Skeletal muscle satellite cell (primary cell): ENCODE measurements around the gene UVSSA.

Experiments
- H3K27me3 ChIP-seq: 2 replicates; pipeline ENCODE4 v1.7.0; 2013; ENCODE audit warnings: low read length; ENCODE audit not compliant: control insufficient read depth, insufficient read depth
- H3K36me3 ChIP-seq: 2 replicates; pipeline ENCODE4 v1.7.0; 2013; ENCODE audit warnings: mild to moderate bottlenecking, control low read depth, low read length; ENCODE audit not compliant: insufficient read depth
- H3K4me1 ChIP-seq: 2 replicates; pipeline ENCODE4 v1.7.0; 2013; ENCODE audit warnings: low read length; ENCODE audit not compliant: control insufficient read depth, insufficient read depth
- H3K4me2 ChIP-seq: 2 replicates; pipeline ENCODE4 v1.7.0; 2013; ENCODE audit warnings: mild to moderate bottlenecking, low read length
- H3K4me3 ChIP-seq: 2 replicates; pipeline ENCODE4 v1.7.0; 2013; ENCODE audit warnings: low read length
- H3K9ac ChIP-seq: 2 replicates; pipeline ENCODE4 v1.7.0; 2013; ENCODE audit warnings: mild to moderate bottlenecking, low read depth, low read length, moderate library complexity
- H3K9me3 ChIP-seq: replicated peaks from 2 replicates; pipeline ENCODE4 v1.7.0; 2013; ENCODE audit warnings: mild to moderate bottlenecking, control low read depth, low read length

Gene UVSSA

DNA sequence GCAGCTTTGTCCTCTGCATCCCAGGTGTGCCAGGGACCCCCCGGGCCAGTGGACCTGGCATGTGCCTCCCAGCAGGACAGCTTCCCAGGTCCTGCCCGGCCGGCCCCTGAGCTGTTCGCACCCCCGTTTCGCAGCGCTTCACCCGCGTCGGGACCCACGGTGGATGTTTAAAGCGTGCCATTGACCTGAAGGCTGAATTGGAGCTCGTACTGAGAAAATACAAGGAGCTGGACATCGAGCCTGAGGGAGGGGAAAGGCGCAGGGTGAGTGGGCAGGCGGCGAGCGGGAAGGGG, 7.9 kb downstream of the UVSSA start:
- H3K27me3 ChIP-seq: no peaks in the 10 kb centered on the region
- H3K9me3 ChIP-seq: no peaks in the 10 kb centered on the region
- peaks cover 54% of the 10 kb centered on the region for H3K36me3 ChIP-seq
- peaks cover 8% of the 10 kb centered on the region for H3K4me1 ChIP-seq
- no peak overlapping the region for H3K9ac ChIP-seq
- no peak overlapping the region for H3K4me3 ChIP-seq
- no peak overlapping the region for H3K4me2 ChIP-seq

DNA sequence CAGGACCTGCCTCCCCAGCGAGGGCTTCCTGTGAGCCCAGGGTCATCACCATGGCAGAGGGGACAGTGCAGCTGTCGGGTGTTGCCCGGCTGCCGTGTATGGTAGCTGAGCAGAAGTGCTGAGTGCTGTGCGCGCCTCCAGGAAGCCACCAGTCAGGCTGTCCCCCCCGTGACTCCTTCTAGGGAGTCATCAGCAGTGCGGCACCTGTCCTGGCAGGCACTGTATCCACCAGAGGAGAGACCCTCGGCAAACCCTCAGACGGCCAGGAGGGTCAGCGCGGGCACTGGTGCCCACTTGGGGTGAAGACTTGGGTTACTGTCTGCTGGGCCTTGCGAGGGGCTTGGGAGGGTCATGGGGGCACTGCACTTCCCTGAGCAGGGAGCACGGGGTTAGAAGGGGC, 8.4 kb downstream of the UVSSA start:
- peaks cover 7% of the 10 kb centered on the region for H3K4me1 ChIP-seq
- H3K27me3 ChIP-seq: no peaks in the 10 kb centered on the region
- H3K36me3 ChIP-seq: peaks cover 50% of the 10 kb centered on the region
- H3K4me2 ChIP-seq: no peak overlapping the region
- no peak overlapping the region for H3K9ac ChIP-seq
- H3K4me3 ChIP-seq: no peak overlapping the region
- H3K9me3 ChIP-seq: no peaks in the 10 kb centered on the region

DNA sequence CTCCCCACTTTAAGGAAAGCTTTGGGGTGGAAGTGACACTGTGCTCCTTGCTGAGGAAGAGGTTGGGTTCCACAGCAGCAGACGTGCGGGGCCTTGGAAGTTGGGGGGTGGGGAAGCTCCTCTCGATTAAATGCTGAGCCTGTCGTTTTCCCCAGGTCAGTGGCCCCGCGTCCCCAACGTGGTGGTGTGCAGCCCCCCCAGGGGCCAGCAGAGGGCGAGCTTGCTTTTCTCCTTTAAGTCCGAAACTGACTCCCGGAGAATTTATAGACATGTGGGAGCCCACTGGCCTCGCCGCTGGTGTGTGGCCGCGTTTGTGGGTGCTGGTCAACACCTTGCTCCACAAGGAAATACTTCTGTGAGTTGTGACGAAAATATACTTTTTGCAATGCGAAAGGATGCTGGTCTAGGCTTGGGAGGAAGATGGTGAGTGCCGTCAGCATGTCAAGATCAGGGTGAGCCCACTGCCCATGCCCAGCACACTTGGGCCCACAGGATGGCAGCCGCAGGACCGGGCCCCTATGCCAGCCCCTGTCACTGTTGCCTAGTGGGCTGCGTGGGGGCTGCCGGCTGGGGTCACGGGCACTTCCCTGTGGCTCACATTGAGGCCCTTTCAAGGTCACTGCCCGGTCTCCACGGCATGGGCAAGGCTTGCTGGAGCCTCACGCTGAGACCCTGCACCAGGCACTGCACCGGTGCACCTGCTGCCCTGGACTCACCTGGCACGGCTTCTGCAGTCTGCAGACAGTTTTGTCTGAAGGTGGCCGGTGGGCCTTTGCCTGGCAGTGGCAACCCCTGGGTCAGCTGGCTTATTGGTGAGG, 9.4 kb downstream of the UVSSA start:
- Histone ChIP-seq H3K4me2 (no peak overlapping the region), H3K27me3 (no peaks in the 10 kb centered on the region), H3K9ac (no peak overlapping the region), H3K4me1 (peaks cover 6% of the 10 kb centered on the region), H3K4me3 (no peak overlapping the region), H3K9me3 (no peaks in the 10 kb centered on the region), H3K36me3 (peaks cover 48% of the 10 kb centered on the region)

DNA sequence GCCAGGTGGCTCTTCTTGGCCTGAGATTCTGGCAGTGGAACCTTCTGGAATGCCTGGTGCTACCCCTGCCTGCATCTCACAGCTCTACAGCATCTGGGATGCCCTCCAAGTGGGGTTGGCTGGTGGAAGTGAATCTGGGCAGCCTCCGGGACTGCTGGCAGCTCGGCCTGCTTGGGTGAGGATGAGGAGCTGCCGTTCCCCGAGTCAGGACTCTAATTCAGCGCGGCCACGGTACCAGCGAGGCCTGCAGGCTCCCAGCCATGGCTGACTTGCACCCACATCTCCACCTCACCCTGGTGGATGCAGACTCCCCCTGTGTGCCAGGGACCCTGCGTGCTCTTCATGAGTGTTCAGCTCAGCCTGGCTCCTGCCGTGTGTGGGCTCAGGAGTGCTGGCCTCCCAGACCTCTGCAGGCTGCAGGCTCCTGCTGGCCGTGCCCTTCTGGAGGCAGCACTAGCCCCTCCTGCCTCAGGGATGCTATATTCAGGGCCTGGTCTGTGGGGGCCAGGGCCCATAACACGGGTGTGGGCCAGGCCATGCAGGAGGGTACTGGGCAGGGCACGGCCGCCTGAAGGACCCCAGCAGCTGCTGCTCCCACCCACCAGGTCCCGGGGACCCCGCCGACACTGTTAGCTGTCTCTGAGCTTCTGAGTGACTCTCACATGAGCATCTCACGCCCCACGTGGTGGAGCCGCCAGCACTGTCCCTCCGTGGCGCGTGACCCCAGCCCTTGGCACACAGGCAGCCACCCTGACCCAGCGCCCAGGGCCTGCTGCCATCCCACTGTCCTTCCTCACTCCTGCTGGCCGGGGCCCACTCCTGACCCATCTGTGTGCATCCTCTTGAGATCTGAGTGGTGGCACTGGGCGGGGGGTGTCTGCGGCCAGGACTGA, 10.6 kb downstream of the UVSSA start:
- Histone ChIP-seq H3K4me3 (no peak overlapping the region), H3K4me1 (peaks cover 4% of the 10 kb centered on the region), H3K9ac (no peak overlapping the region), H3K9me3 (no peaks in the 10 kb centered on the region), H3K4me2 (no peak overlapping the region), H3K27me3 (no peaks in the 10 kb centered on the region), H3K36me3 (peaks cover 41% of the 10 kb centered on the region)

DNA sequence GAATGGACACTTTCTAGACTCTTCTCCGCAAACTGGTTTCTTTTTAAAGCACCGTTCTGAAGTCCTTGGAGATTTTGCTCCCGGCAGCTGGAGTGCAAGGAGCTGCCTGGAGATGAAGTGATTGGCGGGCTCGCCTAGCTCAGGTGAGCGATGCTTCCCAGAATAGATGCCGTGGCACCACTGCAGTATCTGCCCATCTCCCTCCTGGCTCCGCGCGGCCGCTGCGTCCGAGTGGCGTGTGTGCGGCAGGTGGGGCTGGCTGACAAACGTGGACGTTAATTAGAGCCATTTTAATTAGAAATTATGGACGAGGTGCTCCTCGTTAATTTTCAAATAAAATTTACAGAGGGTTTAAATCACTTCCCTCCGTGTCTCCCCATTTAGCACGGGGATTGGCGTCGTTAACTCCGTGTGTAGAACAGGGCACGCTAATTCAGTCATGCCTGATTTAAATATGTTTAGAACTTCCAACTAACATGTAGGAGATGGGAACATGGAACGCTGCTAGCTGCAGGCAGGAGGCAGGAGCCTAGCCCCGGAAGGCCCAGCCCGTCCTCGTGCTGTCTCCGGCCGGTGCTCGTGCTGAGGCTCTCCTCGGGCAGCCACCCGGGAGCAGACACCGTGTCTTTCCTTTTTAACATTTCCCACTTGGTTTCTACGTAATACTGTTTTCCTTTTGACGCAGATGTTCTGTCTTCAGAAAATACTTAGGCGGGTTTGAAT, 11.6 kb downstream of the UVSSA start:
- Histone ChIP-seq H3K9me3 (no peaks in the 10 kb centered on the region), H3K4me2 (no peak overlapping the region), H3K4me3 (no peak overlapping the region), H3K4me1 (peaks cover 4% of the 10 kb centered on the region), H3K9ac (no peak overlapping the region), H3K27me3 (no peaks in the 10 kb centered on the region), H3K36me3 (peaks cover 32% of the 10 kb centered on the region)

DNA sequence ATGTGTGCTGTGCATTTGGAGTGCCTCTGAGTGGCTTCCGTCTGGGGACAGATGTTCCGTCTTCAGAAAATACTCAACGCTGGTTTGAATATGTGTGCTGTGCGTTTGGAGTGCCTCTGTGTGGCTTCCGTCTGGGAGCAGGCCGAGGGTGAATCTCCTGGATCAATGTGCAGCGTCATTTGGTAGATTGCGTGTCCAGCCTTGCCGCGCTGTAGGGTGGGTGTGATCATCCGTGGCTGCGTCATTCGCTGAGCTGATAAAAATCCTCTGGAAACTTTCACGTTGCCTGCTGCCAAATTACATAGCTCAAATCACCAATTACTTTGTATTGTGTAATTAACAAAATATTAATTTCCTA, 12.1 kb downstream of the UVSSA start:
- Histone ChIP-seq H3K4me3 (no peak overlapping the region), H3K4me2 (no peak overlapping the region), H3K9ac (no peak overlapping the region), H3K36me3 (peaks cover 32% of the 10 kb centered on the region), H3K9me3 (no peaks in the 10 kb centered on the region), H3K27me3 (no peaks in the 10 kb centered on the region), H3K4me1 (peaks cover 4% of the 10 kb centered on the region)

DNA sequence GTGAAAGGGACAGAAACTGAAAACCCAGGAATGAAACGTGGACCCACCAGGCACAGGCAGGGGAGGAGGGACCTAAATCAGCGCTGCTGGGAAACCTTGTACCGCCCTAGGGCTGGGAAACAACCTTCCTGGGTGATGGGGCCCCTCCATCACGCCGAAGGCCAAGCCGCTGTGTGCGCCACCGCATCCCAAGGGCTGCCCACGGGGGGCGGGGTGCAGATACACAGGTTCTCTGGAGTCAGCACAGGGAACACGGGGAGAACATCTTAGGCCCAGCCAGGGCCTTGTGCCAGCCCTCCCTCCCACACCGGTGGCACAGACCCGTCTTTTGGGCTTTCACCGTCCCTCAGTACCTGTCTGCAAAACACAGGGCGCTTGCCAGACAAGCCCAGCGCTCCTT, 13.0 kb downstream of the UVSSA start:
- Histone ChIP-seq H3K9ac (no peak overlapping the region), H3K4me2 (no peak overlapping the region), H3K27me3 (no peaks in the 10 kb centered on the region), H3K9me3 (no peaks in the 10 kb centered on the region), H3K36me3 (peaks cover 29% of the 10 kb centered on the region), H3K4me1 (peaks cover 4% of the 10 kb centered on the region), H3K4me3 (no peak overlapping the region)

DNA sequence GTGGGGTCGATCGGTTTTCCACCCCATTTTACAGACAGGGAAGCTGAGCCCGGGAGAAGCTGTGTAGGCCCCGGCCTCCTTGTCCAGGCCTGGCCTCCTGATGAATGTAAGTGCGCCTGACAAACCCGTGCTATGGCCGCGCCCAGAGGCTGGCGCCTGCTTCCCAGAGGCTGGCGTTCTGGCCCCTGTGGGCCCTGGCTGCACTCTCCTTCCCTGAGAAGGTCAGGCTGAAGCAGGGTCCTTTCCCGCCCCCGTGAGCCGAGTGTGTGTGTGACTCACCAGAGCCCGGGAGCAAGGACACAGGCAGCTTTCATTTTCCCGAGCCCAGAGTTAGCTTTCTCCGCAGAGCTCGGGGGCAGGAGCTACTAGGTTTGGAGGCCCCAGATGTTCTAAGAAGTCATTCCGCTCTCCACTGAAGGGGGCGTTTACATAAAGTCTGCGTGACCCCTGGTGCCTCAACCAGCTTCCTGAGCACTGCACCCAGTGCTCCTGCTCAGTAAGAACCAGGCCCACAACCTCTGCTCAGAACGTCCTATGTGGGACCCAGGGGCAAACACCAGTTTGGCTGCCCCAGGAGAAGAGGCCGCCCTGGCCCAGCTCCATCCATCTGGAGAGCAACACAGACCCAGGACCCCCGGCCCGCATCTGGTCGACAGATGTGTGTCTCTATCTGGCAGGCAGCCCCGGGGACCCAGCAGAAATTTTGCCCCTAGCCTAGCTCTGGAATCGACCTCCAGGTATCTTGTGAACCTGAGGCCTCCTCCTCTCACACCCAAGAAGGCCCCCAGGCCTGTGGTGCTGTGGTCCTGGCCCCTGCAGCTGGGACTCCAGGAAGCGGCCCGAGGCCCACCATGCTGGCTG, 13.6 kb downstream of the UVSSA start:
- H3K4me2 ChIP-seq: no peak overlapping the region
- H3K27me3 ChIP-seq: no peaks in the 10 kb centered on the region
- peaks cover 25% of the 10 kb centered on the region for H3K36me3 ChIP-seq
- no peak overlapping the region for H3K4me3 ChIP-seq
- H3K9ac ChIP-seq: no peak overlapping the region
- peaks cover 4% of the 10 kb centered on the region for H3K4me1 ChIP-seq
- H3K9me3 ChIP-seq: no peaks in the 10 kb centered on the region

DNA sequence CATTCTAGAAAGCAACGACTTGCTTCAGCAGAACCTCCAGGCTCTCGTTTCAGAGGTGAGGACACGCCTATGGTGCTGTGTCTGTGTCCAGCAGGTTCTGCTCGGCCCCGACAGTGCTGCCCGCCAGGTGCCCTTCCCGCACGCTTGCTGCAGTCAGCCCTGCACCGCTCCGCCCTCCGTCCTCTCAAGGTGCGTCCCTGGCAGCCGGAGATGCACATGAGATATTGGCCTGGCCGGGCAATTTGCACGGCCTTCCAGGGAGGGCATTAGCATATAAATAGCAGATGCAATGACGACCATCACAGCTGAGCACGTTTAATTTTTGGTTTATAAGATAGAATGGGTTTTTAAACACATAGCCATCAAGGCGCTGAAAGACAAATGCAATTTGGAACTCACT, 14.4 kb downstream of the UVSSA start:
- H3K4me3 ChIP-seq: no peak overlapping the region
- no peaks in the 10 kb centered on the region for H3K27me3 ChIP-seq
- H3K9ac ChIP-seq: no peak overlapping the region
- H3K4me2 ChIP-seq: no peak overlapping the region
- peaks cover 26% of the 10 kb centered on the region for H3K36me3 ChIP-seq
- no peaks in the 10 kb centered on the region for H3K9me3 ChIP-seq
- peaks cover 4% of the 10 kb centered on the region for H3K4me1 ChIP-seq

DNA sequence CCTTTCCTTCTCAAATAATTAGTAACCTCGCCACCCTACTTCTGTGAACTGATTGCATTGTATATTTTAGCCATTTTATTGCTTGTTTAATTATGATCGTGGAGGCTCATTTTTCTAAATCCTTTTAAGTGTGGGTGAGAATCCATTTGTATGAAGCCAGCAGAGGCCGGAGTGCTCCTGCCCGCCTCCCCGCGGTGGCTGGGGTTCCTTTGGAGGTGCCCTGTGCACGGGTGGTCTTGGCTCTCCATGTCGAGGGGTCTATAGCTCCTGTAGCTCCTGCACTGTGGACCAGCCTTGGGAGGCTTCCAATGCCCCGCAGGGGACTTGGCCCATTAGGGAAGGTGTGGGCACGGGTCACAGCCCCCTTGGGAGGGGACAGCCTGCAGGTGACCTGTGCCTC, 15.0 kb downstream of the UVSSA start:
- H3K4me3 ChIP-seq: no peak overlapping the region
- H3K4me1 ChIP-seq: peaks cover 4% of the 10 kb centered on the region
- no peaks in the 10 kb centered on the region for H3K27me3 ChIP-seq
- no peak overlapping the region for H3K4me2 ChIP-seq
- H3K36me3 ChIP-seq: peaks cover 25% of the 10 kb centered on the region
- no peak overlapping the region for H3K9ac ChIP-seq
- no peaks in the 10 kb centered on the region for H3K9me3 ChIP-seq

DNA sequence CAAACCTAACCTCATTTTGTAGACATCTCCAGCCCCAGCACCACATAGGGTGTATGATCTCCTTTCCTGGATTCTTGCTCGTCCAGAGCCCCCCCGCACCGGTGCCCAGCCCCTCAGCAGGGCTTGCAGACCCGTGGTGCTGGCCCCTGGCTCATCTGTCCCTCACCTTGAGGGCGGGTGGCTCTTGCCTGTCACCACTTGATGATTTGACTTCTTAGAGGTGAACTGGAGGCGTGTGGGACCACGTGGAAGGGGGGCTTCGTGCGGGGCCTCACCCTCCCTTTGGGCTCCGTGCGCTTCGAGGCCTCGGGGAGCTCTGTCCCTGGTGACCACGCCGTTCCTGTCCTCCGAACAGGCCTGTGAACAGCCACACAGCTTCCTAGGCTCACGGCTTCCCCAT, 15.5 kb downstream of the UVSSA start:
- H3K9me3 ChIP-seq: no peaks in the 10 kb centered on the region
- peaks cover 25% of the 10 kb centered on the region for H3K36me3 ChIP-seq
- no peak overlapping the region for H3K4me2 ChIP-seq
- no peak overlapping the region for H3K4me3 ChIP-seq
- peaks cover 4% of the 10 kb centered on the region for H3K4me1 ChIP-seq
- H3K27me3 ChIP-seq: no peaks in the 10 kb centered on the region
- no peak overlapping the region for H3K9ac ChIP-seq
